ENCODE measurements around the gene SMIM33. TPM values are rescaled to one million over a fixed set of nuclear protein-coding genes. Genes with fewer than 3 reads are reported as not detected.
"Not testable (repeated sequence)": the region's sequence is repeated elsewhere in the genome, so short reads cannot be mapped to it uniquely, and the experiment has no call there.

The SMIM33 gene
- total RNA-seq, 1 experiment from 2014 or later = not detected

DNA sequence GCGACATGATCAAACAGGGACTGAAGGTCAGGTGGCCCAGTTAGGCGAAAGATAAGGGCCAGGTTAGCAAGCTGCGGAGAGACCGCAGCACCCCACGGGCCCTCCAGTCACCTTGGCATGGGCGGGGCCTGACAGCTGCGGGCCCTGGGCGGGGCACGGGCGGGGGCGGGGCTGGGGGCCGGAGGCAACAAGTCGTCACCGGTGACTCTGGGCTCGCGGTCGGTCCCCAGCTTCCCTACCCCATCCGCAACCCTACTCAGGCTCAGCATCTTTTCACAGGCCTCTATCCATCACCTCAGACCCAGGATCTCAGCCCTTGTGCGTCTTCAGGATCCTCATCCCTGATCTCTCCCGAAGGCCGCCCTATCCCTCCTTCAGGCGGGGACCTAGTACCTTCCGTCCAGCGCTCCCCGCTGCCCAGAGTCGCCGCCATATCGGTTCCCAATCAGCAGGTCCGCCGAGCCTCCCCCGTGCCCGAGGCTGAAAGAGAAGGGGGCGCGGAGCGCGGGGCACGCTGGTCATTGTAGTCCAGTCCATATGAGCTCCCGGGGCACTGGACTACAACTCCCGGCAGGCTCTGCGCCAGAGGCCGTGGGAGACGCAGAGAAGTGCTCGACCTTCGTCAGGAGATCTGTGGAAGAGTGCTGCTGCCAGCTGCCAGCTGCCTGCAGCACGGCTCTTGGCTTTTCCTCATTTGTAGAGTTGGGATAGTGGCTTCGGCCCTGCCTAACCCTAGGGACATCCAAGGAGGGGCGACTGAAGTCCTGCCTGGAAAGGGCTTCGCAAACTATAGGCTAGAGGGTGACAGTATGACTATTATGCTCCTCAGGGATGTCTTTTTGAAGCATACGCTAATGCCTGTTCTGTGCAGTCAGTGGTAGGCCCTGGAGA lies 31.5 kb upstream of the SMIM33 start, which contains the start of gene DNAJC18:
Gene DNAJC18, minus strand, starts transcription at position 513 of the 891 bp plus-strand sequence. Its CDS starts 80 bp downstream, at position 433.
- Histone ChIP-seq H3K36me3 (ENCODE audit: insufficient read depth, low read length) (no peaks in the 10 kb centered on the region), H3K9me3 (ENCODE audit: low read length) (no peaks in the 10 kb centered on the region), H4K20me1 (ENCODE audit: insufficient read depth, low read depth, low read length) (no peaks in the 10 kb centered on the region), H3K27ac (ENCODE audit: low read length) (peak within 1 kb of the TSS; percentile 47; the same call in 1 of the 2 replicates), H3K4me1 (ENCODE audit: low read length) (peaks cover 16% of the 10 kb centered on the region), H3K4me3 (ENCODE audit: low read length) (peak within 1 kb of the TSS; percentile 82), H3K9me2 (replicated peaks; ENCODE audit: insufficient read depth, low read length) (no peaks in the 10 kb centered on the region), H3K4me2 (ENCODE audit: low read depth, low read length, poor library complexity, severe bottlenecking) (peak within 1 kb of the TSS; percentile 90), H2AFZ (ENCODE audit: low read length) (peak within 1 kb of the TSS; percentile 100), H3K27me3 (ENCODE audit: low read length) (no peaks in the 10 kb centered on the region), H3K9ac (ENCODE audit: low read length) (peak within 1 kb of the TSS; percentile 89), H3K79me2 (ENCODE audit: low read length) (no peaks in the 10 kb centered on the region)
- peak; percentile 94 for DNase-seq

DNA sequence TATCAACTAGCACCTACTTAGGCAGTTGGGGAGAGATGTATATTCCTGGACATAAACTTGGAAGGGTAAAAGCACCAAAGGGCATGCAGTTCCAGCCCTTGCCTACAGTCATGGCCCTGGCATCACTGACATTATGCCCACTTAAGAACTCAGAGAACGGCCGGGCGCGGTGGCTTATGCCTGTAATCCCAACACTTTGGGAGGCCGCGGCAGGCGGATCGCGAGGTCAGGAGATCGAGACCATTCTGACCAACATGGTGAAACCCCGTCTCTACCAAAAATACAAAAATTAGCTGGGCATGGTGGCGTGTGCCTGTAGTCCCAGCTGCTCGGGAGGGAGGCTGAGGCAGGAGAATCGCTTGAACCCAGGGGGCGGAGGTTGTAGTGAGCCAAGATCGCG lies 30.4 kb upstream of the SMIM33 start:
- H3K4me1 ChIP-seq (ENCODE audit: low read length) = peaks cover 16% of the 10 kb centered on the region
- H3K9me3 ChIP-seq (ENCODE audit: low read length); H3K36me3 ChIP-seq (ENCODE audit: insufficient read depth, low read length); H3K27me3 ChIP-seq (ENCODE audit: low read length); H3K9ac ChIP-seq (ENCODE audit: low read length); H4K20me1 ChIP-seq (ENCODE audit: insufficient read depth, low read depth, low read length); H3K4me2 ChIP-seq (ENCODE audit: low read depth, low read length, poor library complexity, severe bottlenecking); H3K27ac ChIP-seq (ENCODE audit: low read length); H3K79me2 ChIP-seq (ENCODE audit: low read length); H3K4me3 ChIP-seq (ENCODE audit: low read length); H3K9me2 ChIP-seq (replicated peaks; ENCODE audit: insufficient read depth, low read length); DNase-seq; H2AFZ ChIP-seq (ENCODE audit: low read length): not testable (repeated sequence)

DNA sequence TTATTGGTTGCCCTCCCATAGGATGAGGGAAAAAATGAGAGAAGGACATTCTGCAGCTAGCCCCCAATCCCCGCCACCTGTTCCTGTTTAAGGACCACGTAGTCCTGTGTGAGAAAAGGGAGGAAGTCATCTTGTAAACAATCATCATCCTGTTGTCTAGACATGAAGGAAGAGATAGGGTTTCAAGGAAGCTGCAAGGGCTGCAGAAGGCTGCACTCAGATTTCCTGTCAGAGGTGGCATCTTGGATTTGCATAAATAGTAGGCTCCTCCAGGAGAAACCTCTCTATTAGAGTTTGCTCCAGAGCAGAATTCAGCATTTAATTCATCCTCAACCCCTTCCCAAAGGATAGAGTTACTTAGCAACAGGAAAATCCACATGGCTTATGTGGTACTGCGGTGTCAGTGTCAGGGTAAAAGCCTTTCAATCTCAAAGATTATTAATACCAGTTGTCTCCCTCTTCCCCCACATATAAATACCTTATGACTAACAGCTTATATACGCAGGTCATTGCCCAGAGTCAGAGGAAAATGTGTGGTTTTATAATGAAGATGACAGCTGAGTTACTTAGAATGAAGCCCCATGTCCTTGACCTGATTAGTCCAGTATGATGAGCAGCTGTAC lies 26.9 kb upstream of the SMIM33 start:
- Histone ChIP-seq H3K9me2 (replicated peaks; ENCODE audit: insufficient read depth, low read length) (no peaks in the 10 kb centered on the region), H2AFZ (ENCODE audit: low read length) (no peak overlapping the region), H3K9me3 (ENCODE audit: low read length) (no peaks in the 10 kb centered on the region), H4K20me1 (ENCODE audit: insufficient read depth, low read depth, low read length) (no peaks in the 10 kb centered on the region), H3K9ac (ENCODE audit: low read length) (no peak overlapping the region), H3K4me2 (ENCODE audit: low read depth, low read length, poor library complexity, severe bottlenecking) (no peak overlapping the region), H3K4me3 (ENCODE audit: low read length) (no peak overlapping the region), H3K79me2 (ENCODE audit: low read length) (no peaks in the 10 kb centered on the region), H3K27me3 (ENCODE audit: low read length) (no peaks in the 10 kb centered on the region), H3K27ac (ENCODE audit: low read length) (no peak overlapping the region), H3K36me3 (ENCODE audit: insufficient read depth, low read length) (no peaks in the 10 kb centered on the region), H3K4me1 (ENCODE audit: low read length) (peaks cover 11% of the 10 kb centered on the region)
- no peak for DNase-seq

DNA sequence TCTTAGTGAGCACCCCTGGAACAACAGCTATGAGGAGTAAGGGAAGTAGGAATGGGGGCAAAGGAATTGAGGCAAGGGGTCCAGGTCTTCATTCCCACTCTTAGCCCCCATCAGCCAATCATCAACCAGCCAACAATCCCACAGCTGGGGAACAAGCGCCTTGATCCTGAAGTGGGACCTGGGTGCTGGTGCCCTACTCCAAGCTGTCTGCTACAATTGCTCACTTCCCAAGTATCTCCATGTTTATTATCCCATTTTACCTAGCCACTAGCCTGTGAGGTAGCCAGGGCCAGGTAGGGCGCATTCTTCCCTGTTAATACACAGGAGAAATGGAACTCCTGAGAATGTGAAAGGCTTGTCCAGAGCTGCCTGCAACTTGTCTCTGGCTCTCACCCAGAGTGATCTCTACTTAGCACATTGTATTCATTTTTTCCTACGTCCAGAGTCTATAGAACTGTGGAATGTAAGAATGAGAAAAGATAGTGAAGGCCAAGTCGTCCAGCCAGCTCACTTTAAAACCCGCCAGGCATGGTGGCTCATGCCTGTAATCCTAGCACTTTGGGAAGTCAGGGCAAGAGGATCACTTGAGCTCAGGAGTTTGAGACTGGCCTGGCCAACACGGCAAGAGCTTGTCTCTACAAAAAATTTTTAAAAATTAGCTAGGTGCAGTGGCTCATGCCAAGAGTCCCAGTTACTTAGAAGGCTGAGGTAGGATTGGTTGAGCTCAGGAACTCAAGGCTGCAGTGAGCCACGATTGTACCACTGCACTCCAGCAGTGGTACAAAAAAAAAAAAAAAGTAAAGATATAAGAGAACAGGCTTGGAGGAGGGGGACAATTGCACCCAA lies 25.3 kb upstream of the SMIM33 start:
- Histone ChIP-seq H4K20me1 (ENCODE audit: insufficient read depth, low read depth, low read length) (no peaks in the 10 kb centered on the region), H3K4me2 (ENCODE audit: low read depth, low read length, poor library complexity, severe bottlenecking) (no peak overlapping the region), H3K27ac (ENCODE audit: low read length) (no peak overlapping the region), H3K9me2 (replicated peaks; ENCODE audit: insufficient read depth, low read length) (no peaks in the 10 kb centered on the region), H3K79me2 (ENCODE audit: low read length) (no peaks in the 10 kb centered on the region), H3K9ac (ENCODE audit: low read length) (no peak overlapping the region), H2AFZ (ENCODE audit: low read length) (no peak overlapping the region), H3K36me3 (ENCODE audit: insufficient read depth, low read length) (no peaks in the 10 kb centered on the region), H3K4me3 (ENCODE audit: low read length) (no peak overlapping the region), H3K27me3 (ENCODE audit: low read length) (no peaks in the 10 kb centered on the region), H3K9me3 (ENCODE audit: low read length) (no peaks in the 10 kb centered on the region), H3K4me1 (ENCODE audit: low read length) (peaks cover 5% of the 10 kb centered on the region; the same call in 1 of the 2 replicates)
- DNase-seq = no peak

DNA sequence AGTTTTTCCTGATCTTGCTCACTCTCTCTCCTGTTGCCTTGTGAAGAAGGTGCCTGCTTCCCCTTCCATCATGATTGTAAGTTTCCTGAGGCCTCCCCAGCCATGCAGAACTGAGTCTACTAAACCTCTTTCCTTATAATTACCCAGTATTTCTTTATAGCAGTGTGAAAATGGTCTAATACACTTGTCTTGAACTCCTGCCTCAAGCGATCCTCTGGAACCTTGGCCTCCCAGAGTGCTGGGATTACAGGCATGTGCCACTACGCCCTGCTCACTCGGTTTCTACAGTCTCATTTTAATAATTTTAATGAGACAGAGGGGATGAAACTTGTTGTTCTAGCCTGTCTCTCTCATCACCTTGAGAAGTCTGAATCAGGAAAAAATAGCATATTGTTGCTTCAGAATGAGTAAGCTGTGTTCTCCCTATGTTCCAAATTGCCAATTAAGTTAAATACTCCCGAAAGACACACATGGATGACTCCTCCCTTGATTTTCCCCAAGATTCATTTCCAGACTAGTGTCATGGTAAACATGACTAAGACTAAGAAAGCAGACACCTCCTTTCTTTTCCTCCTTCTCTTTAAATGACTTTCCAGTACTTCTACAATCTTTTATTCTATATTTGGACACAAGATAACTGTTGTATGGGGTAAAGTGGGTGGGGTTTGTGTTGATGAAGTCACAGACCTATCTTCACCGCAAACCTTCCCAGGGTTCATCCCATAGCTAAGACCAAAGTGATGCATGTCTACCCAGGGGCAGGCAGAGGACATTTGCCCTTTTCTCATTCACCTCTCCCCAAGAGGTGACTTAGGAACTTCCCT lies 23.6 kb upstream of the SMIM33 start:
- H3K27ac ChIP-seq (ENCODE audit: low read length) = no peak overlapping the region
- H3K9ac ChIP-seq (ENCODE audit: low read length) = no peak overlapping the region
- no peaks in the 10 kb centered on the region for H3K79me2 ChIP-seq (ENCODE audit: low read length)
- DNase-seq = no peak
- peaks cover 5% of the 10 kb centered on the region; the same call in 1 of the 2 replicates for H3K4me1 ChIP-seq (ENCODE audit: low read length)
- no peaks in the 10 kb centered on the region for H3K36me3 ChIP-seq (ENCODE audit: insufficient read depth, low read length)
- H3K9me3 ChIP-seq (ENCODE audit: low read length) = no peaks in the 10 kb centered on the region; the same call in 1 of the 2 replicates
- H3K27me3 ChIP-seq (ENCODE audit: low read length) = no peaks in the 10 kb centered on the region
- 0 out of 2 replicates have a peak, but pooled peaks cover 3% of the 10 kb centered on the region for H3K9me2 ChIP-seq (replicated peaks; ENCODE audit: insufficient read depth, low read length)
- H3K4me2 ChIP-seq (ENCODE audit: low read depth, low read length, poor library complexity, severe bottlenecking) = no peak overlapping the region
- no peak overlapping the region for H2AFZ ChIP-seq (ENCODE audit: low read length)
- no peaks in the 10 kb centered on the region for H4K20me1 ChIP-seq (ENCODE audit: insufficient read depth, low read depth, low read length)
- H3K4me3 ChIP-seq (ENCODE audit: low read length) = no peak overlapping the region

DNA sequence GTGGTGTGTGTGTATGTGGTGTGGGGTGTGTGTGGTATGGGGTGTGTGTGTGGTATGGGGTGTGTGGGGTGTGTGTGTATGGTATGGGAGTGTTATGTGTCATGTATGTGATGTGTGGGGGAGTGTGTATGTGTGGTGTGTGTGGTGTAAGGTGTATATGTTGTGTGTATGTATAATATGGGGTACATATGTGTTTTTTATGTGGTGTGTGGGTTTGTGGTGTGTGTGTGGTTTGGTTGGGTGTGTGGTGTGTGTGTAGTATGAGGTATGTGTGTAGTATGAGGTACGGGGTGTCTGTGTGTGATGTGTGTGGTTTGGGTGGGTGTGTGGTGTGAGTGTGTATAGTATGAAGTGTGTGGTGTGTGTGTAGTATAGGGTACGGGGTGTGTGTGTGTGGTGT lies 19.6 kb upstream of the SMIM33 start:
- H3K27me3 ChIP-seq (ENCODE audit: low read length) = no peaks in the 10 kb centered on the region
- H2AFZ ChIP-seq (ENCODE audit: low read length) = no peak overlapping the region
- H3K9me2 ChIP-seq (replicated peaks; ENCODE audit: insufficient read depth, low read length) = 0 out of 2 replicates have a peak, but pooled peaks cover 3% of the 10 kb centered on the region
- H3K4me3 ChIP-seq (ENCODE audit: low read length) = no peak overlapping the region
- H3K36me3 ChIP-seq (ENCODE audit: insufficient read depth, low read length) = no peaks in the 10 kb centered on the region
- H3K79me2 ChIP-seq (ENCODE audit: low read length) = no peaks in the 10 kb centered on the region
- no peaks in the 10 kb centered on the region; the same call in 1 of the 2 replicates for H3K9me3 ChIP-seq (ENCODE audit: low read length)
- no peak overlapping the region for H3K27ac ChIP-seq (ENCODE audit: low read length)
- DNase-seq = no peak
- no peak overlapping the region for H3K9ac ChIP-seq (ENCODE audit: low read length)
- H3K4me2 ChIP-seq (ENCODE audit: low read depth, low read length, poor library complexity, severe bottlenecking) = no peak overlapping the region
- H3K4me1 ChIP-seq (ENCODE audit: low read length) = no peaks in the 10 kb centered on the region
- H4K20me1 ChIP-seq (ENCODE audit: insufficient read depth, low read depth, low read length) = no peaks in the 10 kb centered on the region

DNA sequence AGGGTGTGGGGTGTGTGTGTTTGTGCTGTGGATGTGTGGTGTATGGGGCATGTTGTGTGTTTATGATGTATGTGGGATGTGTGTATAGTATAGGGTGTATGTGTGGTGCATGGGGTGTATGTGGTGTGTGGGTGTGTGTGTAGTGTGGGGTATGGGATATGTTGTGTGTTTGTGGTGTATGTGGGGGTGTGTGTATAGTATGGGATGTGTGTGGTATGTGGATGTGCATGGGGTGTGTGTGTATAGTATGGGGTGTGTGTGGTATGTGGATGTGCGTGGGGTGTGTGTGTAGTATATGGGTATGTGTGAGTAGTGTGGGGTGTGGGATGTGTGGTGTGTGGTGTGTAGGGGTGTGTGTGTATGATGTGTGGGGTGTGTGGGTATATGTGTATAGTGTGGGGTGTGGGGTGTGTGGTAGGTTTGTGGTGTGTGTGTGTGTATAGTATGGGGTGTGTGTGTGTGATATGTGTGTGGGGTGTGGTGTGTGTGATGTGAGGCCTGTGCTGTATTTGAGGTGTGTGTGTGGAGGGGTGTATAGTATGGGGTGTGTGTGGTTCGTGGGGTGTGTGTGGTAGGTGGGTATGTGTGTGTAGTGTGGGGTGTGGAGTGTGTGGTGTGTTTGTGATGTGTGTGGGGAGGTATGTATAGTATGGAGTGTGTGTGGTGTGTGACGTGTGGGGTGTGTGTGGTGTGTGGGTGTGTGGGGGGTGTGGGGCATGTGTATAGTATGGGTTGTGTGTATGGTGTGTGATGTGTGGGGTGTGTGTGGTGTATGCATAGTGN lies 18.7 kb upstream of the SMIM33 start:
- Histone ChIP-seq H3K4me1 (ENCODE audit: low read length) (no peaks in the 10 kb centered on the region), H3K27me3 (ENCODE audit: low read length) (no peaks in the 10 kb centered on the region), H3K36me3 (ENCODE audit: insufficient read depth, low read length) (no peaks in the 10 kb centered on the region), H2AFZ (ENCODE audit: low read length) (no peak overlapping the region), H3K9me3 (ENCODE audit: low read length) (no peaks in the 10 kb centered on the region; the same call in 1 of the 2 replicates), H3K79me2 (ENCODE audit: low read length) (no peaks in the 10 kb centered on the region), H3K9ac (ENCODE audit: low read length) (no peak overlapping the region), H3K9me2 (replicated peaks; ENCODE audit: insufficient read depth, low read length) (0 out of 2 replicates have a peak, but pooled peaks cover 3% of the 10 kb centered on the region), H3K4me2 (ENCODE audit: low read depth, low read length, poor library complexity, severe bottlenecking) (no peak overlapping the region), H3K27ac (ENCODE audit: low read length) (no peak overlapping the region), H4K20me1 (ENCODE audit: insufficient read depth, low read depth, low read length) (no peaks in the 10 kb centered on the region), H3K4me3 (ENCODE audit: low read length) (no peak overlapping the region)
- DNase-seq = no peak
